GM23338 (cell line): ENCODE data around the gene ASB8.

Experiments used
- CREB1 ChIP-seq: fragments of 250-450 bp; sonication (Bioruptor Pico); IDR thresholded peaks from 2 replicates; pipeline ENCODE4 v1.5.0; 2020; ENCODE audit warnings: low read depth, mild to moderate bottlenecking, moderate library complexity
- EZH2 ChIP-seq: fragments of 200-600 bp; sonication (generic); IDR thresholded peaks from one replicate; pipeline ENCODE4 v1.8.0; 2017; ENCODE audit warnings: antibody characterized with exemption, mild to moderate bottlenecking, low read depth; ENCODE audit not compliant: unreplicated experiment
- NANOG ChIP-seq: IDR thresholded peaks from 2 replicates; pipeline ENCODE4 v1.6.1; 2016; ENCODE audit warnings: antibody characterized with exemption, borderline replicate concordance
- POLR2AphosphoS5 ChIP-seq: IDR thresholded peaks from 2 replicates; pipeline ENCODE4 v1.6.1; 2016; ENCODE audit warnings: antibody characterized with exemption, low read depth
- TF ChIP-seq, protein P1 (sequence below), 2 experiments: fragments of 200-600 bp in 1 of 2; sonication (generic) in 1 of 2; conservative IDR thresholded peaks; 2 replicates each; pipeline versions ENCODE4 v1.5.1 to v1.6.1; 2016 to 2017; ENCODE audit warnings: antibody characterized with exemption in 2 of 2, low read depth in 2 of 2, mild to moderate bottlenecking in 2 of 2, moderate library complexity in 1 of 2
- TF ChIP-seq, protein P2 (sequence below): IDR thresholded peaks from one replicate; pipeline ENCODE4 v1.6.1; 2018; ENCODE audit warnings: antibody characterized with exemption; ENCODE audit not compliant: unreplicated experiment

- TF ChIP-seq, protein P1, sequence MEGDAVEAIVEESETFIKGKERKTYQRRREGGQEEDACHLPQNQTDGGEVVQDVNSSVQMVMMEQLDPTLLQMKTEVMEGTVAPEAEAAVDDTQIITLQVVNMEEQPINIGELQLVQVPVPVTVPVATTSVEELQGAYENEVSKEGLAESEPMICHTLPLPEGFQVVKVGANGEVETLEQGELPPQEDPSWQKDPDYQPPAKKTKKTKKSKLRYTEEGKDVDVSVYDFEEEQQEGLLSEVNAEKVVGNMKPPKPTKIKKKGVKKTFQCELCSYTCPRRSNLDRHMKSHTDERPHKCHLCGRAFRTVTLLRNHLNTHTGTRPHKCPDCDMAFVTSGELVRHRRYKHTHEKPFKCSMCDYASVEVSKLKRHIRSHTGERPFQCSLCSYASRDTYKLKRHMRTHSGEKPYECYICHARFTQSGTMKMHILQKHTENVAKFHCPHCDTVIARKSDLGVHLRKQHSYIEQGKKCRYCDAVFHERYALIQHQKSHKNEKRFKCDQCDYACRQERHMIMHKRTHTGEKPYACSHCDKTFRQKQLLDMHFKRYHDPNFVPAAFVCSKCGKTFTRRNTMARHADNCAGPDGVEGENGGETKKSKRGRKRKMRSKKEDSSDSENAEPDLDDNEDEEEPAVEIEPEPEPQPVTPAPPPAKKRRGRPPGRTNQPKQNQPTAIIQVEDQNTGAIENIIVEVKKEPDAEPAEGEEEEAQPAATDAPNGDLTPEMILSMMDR (conservative IDR thresholded peaks at IDR 0.05; ENCODE audit: low read depth in 2 of 2), result no peak
- 0 out of 2 replicates have a peak, but pooled peaks have one; percentile 42 for TF ChIP-seq POLR2AphosphoS5
- no peak for TF ChIP-seq NANOG
- no peak for TF ChIP-seq CREB1
- TF ChIP-seq, protein P2, sequence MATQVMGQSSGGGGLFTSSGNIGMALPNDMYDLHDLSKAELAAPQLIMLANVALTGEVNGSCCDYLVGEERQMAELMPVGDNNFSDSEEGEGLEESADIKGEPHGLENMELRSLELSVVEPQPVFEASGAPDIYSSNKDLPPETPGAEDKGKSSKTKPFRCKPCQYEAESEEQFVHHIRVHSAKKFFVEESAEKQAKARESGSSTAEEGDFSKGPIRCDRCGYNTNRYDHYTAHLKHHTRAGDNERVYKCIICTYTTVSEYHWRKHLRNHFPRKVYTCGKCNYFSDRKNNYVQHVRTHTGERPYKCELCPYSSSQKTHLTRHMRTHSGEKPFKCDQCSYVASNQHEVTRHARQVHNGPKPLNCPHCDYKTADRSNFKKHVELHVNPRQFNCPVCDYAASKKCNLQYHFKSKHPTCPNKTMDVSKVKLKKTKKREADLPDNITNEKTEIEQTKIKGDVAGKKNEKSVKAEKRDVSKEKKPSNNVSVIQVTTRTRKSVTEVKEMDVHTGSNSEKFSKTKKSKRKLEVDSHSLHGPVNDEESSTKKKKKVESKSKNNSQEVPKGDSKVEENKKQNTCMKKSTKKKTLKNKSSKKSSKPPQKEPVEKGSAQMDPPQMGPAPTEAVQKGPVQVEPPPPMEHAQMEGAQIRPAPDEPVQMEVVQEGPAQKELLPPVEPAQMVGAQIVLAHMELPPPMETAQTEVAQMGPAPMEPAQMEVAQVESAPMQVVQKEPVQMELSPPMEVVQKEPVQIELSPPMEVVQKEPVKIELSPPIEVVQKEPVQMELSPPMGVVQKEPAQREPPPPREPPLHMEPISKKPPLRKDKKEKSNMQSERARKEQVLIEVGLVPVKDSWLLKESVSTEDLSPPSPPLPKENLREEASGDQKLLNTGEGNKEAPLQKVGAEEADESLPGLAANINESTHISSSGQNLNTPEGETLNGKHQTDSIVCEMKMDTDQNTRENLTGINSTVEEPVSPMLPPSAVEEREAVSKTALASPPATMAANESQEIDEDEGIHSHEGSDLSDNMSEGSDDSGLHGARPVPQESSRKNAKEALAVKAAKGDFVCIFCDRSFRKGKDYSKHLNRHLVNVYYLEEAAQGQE, result no peak
- no peak for TF ChIP-seq EZH2
These were observed 19.1 kb upstream of the ASB8 start for GRCh38 chr12:48176417-48176751.
